Lower leg skin (tissue), 4 donors: ENCODE results near the gene REC114. TPM values are rescaled to one million over a fixed set of nuclear protein-coding genes. Genes with fewer than 3 reads are reported as not detected.

Experiments used
- DNase-seq, 2 donors: peaks; one replicate each; pipeline ENCODE4 v3.0.0-alpha.2; 2019; ENCODE audit warnings: low spot score in 2 of 2
- H3K4me3 ChIP-seq: fragments of 200-600 bp; sonication (generic); 2 replicates; pipeline ENCODE4 v1.5.1; 2017; ENCODE audit warnings: mild to moderate bottlenecking, low read depth; ENCODE audit not compliant: poor library complexity, severe bottlenecking
- POLR2A ChIP-seq, 2 donors: fragments of 450-650 bp; IDR thresholded peaks; one replicate each; pipeline ENCODE4 v1.6.1; 2016 to 2017; ENCODE audit warnings: antibody characterized with exemption in 2 of 2, mild to moderate bottlenecking in 1 of 2, moderate library complexity in 1 of 2
- WGBS, 2 donors: methylation state at CpG; one replicate each; pipeline ENCODE4 v1.1.5; 2018; 5-methylcytosine and 5-hydroxymethylcytosine counted together
- intact Hi-C: fragments of 100-400 bp; cut with DNase I; formaldehyde crosslinking; loops from one replicate; pipeline ENCODE4 v1.15.0; 2023; ENCODE audit warnings: low total_unique reads
- total RNA-seq, 4 donors: library from RNA; depleted of rRNA; stranded (reverse); fragments of >200 nt; gene quantifications; one replicate each; pipeline ENCODE4 v1.1.0, GENCODE V29; 2016
- TF ChIP-seq, protein P1 (sequence below), 3 donors: fragments of 450-650 bp; IDR thresholded peaks; one replicate each; pipeline ENCODE4 v1.5.1; 2016; ENCODE audit warnings: antibody characterized with exemption in 3 of 3, mild to moderate bottlenecking in 3 of 3, moderate library complexity in 2 of 3

REC114 gene
- total RNA-seq, 4 donors from 2014 or later: not detected

GRCh38 chr15:73495181-73495580 is 52.2 kb downstream of the REC114 start:
- TF ChIP-seq, protein P1, sequence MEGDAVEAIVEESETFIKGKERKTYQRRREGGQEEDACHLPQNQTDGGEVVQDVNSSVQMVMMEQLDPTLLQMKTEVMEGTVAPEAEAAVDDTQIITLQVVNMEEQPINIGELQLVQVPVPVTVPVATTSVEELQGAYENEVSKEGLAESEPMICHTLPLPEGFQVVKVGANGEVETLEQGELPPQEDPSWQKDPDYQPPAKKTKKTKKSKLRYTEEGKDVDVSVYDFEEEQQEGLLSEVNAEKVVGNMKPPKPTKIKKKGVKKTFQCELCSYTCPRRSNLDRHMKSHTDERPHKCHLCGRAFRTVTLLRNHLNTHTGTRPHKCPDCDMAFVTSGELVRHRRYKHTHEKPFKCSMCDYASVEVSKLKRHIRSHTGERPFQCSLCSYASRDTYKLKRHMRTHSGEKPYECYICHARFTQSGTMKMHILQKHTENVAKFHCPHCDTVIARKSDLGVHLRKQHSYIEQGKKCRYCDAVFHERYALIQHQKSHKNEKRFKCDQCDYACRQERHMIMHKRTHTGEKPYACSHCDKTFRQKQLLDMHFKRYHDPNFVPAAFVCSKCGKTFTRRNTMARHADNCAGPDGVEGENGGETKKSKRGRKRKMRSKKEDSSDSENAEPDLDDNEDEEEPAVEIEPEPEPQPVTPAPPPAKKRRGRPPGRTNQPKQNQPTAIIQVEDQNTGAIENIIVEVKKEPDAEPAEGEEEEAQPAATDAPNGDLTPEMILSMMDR (IDR thresholded peaks at IDR 0.05): no peak
- TF ChIP-seq POLR2A (IDR thresholded peaks at IDR 0.05): no peak
- DNase-seq: no peak
- intact Hi-C loops: no loop called here
- H3K4me3 ChIP-seq: no peak overlapping the region
- WGBS, 2 donors: 74 to 82% methylated on average over 3 of the region's 3 CpGs

- TF ChIP-seq POLR2A (IDR thresholded peaks at IDR 0.05): no peak
- TF ChIP-seq, protein P1 (IDR thresholded peaks at IDR 0.05): no peak
- no peak for DNase-seq
- intact Hi-C loops: no loop called here
- H3K4me3 ChIP-seq: no peak overlapping the region
Measured at GRCh38 chr15:73500696-73501095, 57.7 kb downstream of the REC114 start.

- no peak overlapping the region for H3K4me3 ChIP-seq
- no peak for TF ChIP-seq POLR2A (IDR thresholded peaks at IDR 0.05)
- TF ChIP-seq, protein P1 (IDR thresholded peaks at IDR 0.05): no peak
- no peak for DNase-seq
- intact Hi-C loops: no loop called here
Measured at GRCh38 chr15:73504885-73505284, 61.9 kb downstream of the REC114 start.

DNA sequence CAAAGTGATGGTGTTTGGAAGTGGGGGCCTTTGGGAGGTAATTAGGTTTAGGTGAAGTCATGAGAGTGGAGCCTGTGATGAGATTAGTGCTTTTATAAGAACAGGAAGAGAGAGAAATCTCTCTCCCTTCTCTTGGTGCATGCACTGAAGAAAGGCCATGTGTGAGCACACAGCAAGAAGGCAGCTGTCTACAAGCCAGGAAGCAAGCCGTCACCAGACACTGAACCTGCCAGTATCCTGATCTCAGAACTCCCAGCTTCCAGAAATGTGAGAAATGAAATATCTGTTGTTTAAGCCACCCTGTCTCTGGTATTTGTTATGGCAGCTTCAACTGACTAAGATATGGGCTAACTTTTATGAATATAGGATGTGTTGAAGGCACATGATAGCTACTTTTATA is 72.6 kb downstream of the REC114 start:
- no peak for TF ChIP-seq POLR2A (IDR thresholded peaks at IDR 0.05)
- TF ChIP-seq, protein P1 (IDR thresholded peaks at IDR 0.05): no peak
- no peak for DNase-seq
- H3K4me3 ChIP-seq: no peak overlapping the region
- WGBS, 2 donors: 75 to 85% methylated on average over 1 of the region's 1 CpG
- intact Hi-C loops: no loop called here

DNA sequence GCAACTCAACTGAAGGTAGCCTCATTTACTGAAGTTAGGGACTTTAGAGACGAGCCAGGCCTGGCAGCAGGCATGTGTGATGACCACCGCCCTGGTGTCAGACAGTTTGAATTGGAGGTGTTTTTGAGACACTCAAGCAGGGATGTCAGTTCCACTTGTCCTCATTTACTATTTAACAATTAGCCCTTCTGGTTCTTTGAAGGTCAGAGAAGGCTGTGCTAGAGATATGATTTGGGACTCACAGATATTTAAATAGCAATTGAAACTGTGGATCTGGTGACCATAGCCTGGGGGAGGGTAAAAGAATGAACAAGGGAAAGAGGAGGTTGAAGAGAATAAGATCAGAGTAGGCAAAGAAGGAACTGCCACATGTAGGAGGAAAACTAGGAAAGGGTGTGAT is 74.6 kb downstream of the REC114 start:
- H3K4me3 ChIP-seq: no peak overlapping the region
- intact Hi-C loops: no loop called here
- no peak for TF ChIP-seq POLR2A (IDR thresholded peaks at IDR 0.05)
- TF ChIP-seq, protein P1 (IDR thresholded peaks at IDR 0.05): no peak
- WGBS, 2 donors: 83 to 86% methylated on average over 2 of the region's 2 CpGs
- DNase-seq: no peak

DNA sequence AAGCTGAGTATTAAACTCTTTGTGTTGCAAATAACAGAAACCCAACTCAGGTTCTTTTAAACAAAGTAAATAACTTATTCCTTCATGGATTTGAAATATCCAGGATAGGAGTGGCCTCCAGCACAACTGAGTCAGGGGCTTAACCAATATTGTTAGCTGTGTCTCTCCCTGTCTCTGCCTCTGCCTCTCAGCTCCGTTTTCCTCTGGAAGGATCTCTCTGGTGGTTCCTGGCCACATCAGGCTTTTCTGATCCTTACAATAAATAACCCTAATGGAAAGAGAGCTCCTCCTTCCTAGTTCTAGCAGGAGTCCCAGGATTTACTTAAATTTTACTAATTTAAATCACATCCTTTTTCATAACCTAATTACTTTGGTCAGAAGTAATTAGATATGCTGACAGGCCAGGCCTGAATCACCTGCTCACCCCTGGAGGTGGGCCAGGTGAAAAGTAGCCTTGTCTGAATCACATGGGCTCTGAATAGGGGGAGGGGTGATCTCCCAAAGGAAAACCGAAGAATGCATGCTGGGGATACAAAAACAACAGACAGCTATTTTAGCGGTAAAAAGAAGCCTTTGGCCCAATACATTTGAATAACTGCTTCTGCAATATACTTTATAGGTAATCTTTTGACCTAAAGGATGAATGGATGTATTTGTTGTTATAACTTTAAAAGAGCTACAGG is 75.4 kb downstream of the REC114 start:
- intact Hi-C loops: no loop called here
- TF ChIP-seq, protein P1 (IDR thresholded peaks at IDR 0.05): no peak
- no peak for TF ChIP-seq POLR2A (IDR thresholded peaks at IDR 0.05)
- no peak for DNase-seq
- no peak overlapping the region for H3K4me3 ChIP-seq
- 62 to 64% methylated on average over 3 of the region's 3 CpGs for WGBS, 2 donors
